HG02678 (cell line): Measurements from ENCODE around the gene PPP4C.

Experiments
- ATAC-seq: cut with Tn5 transposase; IDR thresholded peaks from one replicate; pipeline ENCODE4 v1.9.1; 2021; ENCODE audit warnings: mild to moderate bottlenecking, moderate library complexity; ENCODE audit not compliant: unreplicated experiment

Gene PPP4C

DNA sequence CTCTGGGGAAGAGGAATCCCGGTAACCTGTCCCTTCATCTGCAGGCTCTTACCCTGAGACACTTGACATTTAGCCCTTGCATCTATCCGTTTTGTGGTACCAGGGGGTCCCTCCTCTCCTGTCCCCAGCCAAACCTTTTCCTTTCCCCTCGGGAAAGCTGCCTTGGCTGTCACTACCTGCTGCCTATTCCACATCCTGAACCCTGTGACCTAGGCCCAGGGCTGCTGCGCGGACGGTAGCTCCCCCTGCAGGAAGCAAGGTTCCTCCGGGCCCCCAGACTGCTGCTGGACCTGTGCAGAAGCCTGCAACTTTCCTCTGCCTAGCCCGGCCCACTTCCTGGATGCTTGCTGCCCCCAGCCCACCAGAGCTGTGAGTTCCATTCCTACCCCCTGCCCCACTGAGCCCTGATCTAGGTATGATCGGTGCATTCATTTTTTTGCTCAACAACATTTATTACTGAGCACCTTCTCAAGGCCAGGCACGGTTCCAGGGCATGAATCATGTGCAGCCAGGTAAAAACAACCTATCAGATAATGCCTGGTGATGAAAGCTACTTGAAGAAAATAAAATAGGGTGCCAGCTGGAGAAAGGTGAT is 20.7 kb upstream of the PPP4C start:
- no peak for ATAC-seq

DNA sequence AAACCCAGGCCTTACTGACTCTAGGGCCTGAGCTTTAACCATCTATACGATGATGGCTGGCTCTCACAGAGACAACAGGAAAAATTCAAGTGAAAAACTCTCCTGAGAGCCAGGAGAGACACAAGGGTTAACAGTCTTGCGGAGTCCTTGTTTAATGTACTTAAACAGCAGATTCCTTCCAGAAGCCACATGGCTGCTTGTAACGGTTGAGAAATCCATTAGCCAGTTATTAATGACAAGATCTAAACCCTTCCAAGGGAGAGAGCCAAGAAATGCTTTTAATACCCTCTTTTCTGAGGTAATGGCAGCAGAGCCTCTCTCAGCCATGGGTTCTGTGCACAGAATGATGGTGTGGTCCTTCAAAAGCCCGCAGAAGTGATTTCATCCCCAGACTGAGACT is 15.4 kb upstream of the PPP4C start:
- no peak for ATAC-seq

DNA sequence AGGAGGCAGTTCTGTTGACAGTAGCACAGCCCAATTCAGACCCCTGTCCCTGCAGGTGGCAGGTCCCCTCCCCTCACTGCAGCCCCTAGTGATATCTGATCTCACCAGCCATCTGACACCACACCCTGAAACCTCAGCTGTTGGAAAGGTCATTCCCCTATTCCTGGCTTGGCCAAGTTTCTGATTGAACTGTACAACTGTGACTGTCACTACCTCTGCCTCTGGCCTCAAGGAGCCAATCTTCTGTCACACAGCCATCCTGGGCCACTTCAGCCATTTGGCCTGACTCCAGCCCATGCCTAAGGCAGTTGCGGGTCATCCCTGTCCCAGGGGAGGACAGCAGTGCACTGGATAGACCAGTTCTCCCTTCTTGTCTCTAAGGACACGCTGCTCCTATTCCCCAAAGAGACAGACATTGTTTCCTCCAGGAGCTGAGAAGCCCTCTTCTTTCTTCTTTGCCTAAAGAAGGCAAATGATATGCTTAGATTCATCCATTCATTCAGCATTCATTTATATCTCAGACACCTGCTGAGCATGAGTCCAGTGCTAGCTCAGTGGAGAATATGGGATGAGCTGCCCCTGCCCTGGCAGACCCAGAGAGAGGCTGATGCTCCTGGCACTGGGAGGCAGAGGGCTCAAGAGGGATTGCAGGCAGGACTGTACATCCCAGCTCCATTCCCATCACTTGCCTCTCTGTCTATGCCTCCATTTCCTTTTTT is 14.8 kb upstream of the PPP4C start:
- ATAC-seq: no peak

DNA sequence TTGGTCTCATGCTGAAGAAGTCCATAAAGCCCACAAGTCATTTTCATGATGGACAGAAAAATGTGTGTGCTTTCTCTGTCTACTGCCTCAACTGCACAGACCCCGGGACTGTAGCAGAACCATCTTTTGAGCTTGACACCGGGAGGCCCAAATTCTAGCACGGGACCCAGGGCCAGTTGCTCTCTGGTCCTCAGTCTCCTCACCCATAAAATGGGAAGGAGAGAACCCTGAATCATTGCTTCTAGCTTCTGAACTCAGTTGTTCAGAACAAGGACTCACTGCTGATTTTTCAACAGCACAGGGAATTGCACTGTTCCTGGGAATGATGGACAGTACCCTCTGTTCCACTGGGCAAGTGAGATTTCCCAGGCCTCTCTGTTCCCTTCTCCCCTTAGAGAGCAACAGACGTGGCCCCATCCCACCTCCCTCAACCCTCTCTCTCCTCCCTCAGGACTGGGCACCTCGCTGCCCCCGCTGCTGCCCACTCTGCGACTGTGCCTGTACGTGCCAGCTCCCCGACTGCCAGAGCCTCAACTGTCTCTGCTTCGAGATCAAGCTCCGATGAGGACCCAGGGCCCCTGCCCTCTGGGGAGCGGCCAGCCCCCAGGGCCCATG is 12.4 kb upstream of the PPP4C start:
- ATAC-seq: no peak

DNA sequence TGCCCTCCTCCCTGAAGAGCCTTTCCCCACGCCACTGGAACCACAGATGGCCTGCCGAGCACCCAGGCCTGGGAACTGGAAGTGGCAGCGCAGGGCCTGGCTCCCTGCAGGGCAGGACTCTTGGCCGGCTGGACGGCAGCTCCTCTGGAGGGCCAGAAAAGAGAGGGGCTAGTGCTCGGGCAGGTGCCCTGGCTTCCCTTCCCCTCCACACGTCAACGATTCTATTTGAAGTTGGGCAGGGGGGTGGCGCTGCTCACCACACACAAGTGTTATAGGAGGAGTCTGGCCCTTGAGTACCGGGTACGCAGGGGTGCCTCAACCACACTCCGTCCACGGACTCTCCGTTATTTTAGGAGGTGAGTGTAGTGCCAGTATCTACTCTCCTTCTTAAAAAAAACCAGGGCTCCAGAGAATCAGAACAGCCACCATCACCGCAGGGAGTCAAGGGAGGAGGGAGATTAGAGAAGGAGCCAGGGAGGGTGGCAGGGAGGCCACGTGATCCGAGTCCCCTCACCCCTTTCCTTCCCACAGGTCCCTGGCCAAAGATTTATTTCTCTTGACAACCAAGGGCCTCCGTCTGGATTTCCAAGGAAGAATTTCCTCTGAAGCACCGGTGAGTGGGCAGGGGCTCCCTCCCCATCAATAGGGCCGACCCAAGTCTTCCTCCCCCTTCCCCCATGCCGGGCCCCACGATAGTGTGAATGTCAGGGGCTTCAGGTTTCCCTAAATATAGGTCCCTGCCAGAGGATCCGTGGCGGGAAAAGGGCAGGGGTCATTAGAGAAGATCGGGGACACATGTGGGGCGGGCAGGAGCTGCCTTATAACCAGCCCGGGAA is 11.7 kb upstream of the PPP4C start:
- ATAC-seq: no peak

DNA sequence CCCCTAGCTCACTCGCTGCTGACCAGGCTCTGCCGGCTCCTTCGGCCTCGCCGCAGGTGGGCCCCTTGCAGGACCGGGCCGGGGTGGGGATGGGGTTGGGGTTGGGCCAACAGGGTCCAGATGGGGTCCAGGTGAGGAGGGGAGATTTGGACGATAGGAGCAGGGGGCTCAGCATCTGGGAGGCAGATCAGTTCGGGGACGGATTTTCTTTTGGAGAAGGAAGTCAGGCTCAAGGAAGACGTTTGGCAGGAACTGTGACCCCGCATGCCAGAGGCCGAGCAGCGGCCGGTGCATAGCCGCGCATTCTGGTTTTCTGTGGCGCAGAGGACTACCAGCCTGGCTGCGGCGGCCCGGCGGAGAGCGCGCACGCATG is 11.1 kb upstream of the PPP4C start:
- no peak for ATAC-seq

DNA sequence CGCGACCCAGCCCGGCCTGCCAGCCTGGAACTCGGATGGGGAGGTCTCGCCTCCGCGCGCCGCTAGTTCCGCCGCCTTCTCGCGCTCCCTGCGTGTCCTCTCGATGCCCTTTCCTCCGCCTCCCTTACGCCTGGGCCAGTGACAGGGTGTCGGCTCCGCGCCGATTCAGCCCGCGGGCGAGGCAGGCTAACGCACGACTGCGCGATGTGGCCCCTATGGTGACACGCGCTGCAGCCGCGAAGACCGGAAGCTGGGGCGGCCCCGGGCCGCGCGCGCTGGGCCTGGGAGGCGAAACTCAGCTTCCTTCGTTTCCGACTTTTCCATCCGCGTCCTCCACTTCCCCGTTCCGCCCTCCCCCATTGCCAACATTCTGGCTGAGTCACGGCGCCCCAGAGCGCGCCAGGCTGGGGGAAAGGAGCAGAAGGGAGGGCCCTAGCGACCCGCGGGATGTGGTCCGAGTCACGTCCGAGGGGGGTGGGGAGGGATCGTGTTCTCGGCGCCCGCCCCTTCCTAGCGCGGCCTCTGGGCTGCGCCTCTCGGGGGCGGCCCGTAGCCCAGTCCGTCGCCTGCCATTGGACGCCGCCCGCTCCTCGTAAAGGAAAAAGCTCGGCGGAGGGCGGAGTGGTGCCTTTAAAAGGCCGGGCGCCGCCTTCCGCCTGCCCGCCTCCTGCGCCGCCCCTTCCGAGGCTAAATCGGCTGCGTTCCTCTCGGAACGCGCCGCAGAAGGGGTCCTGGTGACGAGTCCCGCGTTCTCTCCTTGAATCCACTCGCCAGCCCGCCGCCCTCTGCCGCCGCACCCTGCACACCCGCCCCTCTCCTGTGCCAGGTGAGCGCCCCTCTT is 10.5 kb upstream of the PPP4C start, which contains the start of gene ALDOA:
Gene ALDOA, plus strand, starts transcription at position 659 of the 841 bp plus-strand sequence. CDS start 1,138 bp downstream, outside the sequence.
- peak; percentile 86 for ATAC-seq

DNA sequence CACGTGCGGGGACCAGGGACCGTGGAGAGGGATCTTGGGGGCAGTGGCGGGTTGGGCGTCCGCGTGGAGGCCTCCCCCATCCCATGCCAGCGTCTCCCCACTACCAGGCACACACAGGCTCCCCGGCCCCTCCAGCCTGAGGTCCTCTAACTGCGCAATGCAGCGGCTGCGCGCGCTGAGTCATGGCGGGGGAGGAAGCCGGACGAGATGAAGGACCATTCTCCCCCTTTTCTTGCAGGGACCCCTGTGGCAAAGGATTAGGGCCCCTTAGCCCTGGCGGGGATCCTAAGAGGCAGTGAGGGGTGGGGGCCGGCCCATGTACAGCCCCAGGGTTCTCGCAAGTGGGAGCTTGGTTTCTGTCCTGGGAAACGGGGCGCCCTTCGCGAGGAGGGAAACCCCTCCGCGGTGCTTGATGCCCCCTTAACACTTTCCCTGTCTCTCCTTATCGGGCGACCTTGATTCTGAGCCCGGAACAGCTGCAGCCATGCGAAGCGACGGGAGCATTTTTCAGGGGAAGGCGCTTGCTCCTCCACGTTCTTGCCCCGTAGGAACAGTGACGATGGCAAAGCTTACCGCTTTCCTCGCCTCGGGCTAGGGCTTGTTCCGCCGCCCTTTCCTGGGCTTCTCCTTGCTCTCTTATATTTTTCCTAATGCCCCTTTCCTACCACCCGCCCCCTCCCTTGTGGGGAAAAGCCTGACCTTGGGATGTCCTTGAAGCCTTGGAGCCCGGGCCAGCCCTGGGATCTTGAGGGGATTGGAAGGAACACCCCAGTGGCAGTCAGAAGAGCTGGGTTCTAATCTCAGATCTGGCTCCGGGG is 9.6 kb upstream of the PPP4C start:
- no peak for ATAC-seq

DNA sequence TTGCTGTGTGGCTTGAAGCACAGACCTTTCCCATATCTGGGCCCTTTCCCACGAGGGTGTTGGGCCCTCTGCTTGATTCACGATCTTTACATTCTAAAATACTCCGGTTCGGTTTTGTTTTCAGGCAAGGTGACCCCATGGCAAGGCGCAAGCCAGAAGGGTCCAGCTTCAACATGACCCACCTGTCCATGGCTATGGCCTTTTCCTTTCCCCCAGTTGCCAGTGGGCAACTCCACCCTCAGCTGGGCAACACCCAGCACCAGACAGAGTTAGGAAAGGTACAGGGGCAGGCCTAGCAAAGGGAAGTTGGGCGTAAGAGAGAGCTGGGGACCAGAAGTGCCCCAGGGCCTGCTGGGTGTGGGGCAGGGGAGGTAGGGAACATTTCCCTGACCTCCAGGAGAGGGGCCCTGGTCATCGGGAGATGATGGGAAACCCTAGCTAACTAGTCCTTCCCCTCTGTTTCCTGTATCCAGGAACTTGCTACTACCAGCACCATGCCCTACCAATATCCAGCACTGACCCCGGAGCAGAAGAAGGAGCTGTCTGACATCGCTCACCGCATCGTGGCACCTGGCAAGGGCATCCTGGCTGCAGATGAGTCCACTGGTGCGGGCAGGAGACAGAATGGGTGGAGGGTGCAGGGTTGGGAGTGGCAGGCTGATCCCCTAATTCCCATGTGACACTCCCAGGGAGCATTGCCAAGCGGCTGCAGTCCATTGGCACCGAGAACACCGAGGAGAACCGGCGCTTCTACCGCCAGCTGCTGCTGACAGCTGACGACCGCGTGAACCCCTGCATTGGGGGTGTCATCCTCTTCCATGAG is 8.8 kb upstream of the PPP4C start:
- no peak for ATAC-seq

DNA sequence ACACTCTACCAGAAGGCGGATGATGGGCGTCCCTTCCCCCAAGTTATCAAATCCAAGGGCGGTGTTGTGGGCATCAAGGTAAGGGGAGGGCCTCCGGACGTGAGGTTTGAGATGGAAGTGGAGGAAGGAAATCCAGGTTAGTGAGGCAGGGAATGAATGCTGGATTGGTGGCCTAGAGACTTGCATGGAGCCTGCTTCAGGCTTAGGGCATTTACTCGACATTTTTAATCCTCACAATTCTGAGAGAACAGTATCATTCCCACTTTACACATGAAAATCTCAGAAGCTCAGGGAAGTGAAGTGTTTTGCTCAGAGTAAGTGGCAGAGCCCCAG is 8.2 kb upstream of the PPP4C start:
- ATAC-seq: no peak

DNA sequence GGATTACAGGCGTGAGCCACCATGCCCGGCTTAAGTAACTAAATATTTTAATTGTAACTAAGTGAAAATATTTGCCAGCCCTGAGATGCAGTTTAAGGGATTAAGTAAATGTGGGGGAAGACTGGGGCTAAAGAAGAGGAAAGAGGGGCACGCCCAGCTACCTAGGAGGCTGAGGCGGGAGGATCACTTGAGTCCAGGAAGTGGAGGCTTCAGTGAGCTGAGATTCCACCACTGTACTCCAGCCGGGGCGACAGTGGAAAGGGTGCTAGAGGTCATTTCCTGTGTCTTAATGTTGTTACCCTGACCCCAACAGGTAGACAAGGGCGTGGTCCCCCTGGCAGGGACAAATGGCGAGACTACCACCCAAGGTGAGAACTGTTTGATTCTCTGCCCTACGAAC is 7.5 kb upstream of the PPP4C start:
- ATAC-seq: no peak

DNA sequence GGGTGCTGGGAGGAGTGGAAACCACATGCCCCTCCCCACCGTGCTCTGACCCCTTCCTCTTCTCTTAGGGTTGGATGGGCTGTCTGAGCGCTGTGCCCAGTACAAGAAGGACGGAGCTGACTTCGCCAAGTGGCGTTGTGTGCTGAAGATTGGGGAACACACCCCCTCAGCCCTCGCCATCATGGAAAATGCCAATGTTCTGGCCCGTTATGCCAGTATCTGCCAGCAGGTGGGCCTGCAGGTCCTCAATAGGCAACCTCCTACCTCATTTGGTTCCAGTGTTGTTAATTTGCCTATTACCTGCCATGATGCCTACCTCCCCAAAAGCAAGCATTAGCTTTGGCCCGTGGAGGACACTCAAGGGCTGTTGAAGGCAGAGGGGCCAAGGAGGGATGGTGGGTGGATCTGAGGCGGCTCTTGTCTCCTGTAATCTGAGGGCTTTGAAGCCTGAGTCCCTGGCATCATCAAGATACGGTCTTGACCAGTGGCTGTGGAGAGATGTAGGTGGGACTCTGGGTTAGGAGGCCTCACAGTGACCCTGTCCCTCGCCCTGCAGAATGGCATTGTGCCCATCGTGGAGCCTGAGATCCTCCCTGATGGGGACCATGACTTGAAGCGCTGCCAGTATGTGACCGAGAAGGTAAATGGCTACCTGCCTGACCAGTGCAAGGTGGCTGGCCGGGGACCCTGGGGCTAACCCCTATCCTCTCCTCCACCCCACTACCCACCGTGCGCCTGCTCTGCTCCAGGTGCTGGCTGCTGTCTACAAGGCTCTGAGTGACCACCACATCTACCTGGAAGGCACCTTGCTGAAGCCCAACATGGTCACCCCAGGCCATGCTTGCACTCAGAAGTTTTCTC is 6.8 kb upstream of the PPP4C start:
- no peak for ATAC-seq

DNA sequence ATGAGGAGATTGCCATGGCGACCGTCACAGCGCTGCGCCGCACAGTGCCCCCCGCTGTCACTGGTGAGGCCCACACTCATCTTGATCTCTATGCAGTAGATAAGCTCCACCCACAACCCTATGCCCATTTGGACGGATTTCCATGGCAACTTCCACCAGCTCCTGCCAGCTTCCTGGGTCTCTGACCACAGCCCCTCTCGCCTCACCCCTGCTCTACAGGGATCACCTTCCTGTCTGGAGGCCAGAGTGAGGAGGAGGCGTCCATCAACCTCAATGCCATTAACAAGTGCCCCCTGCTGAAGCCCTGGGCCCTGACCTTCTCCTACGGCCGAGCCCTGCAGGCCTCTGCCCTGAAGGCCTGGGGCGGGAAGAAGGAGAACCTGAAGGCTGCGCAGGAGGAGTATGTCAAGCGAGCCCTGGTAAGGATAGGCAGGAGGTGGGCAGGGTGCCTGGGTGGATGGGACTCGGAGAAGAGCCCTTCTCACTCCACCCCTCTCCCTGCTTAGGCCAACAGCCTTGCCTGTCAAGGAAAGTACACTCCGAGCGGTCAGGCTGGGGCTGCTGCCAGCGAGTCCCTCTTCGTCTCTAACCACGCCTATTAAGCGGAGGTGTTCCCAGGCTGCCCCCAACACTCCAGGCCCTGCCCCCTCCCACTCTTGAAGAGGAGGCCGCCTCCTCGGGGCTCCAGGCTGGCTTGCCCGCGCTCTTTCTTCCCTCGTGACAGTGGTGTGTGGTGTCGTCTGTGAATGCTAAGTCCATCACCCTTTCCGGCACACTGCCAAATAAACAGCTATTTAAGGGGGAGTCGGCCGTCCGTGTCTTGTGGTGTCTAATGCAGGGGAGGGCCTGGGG is 6.0 kb upstream of the PPP4C start:
- no peak for ATAC-seq

DNA sequence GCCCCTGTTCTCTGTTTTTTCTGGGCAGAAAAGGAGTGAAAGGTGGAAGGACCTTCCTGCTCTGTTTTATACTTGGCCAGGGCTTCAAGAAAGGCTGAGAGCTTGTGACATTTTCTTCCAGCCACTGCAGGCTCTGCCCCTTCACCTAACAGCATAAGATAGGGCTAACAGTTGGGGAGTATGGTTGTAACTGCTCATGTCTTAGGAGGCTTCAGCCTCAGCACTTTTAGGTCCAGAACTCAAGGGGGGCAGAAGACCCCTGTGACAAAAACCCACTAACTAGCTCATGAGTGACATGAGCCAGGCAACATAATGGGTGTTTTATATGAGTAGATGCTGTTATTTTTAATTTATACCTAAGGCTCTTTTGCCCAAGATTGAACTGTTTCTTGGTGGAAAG is 5.3 kb upstream of the PPP4C start:
- no peak for ATAC-seq

DNA sequence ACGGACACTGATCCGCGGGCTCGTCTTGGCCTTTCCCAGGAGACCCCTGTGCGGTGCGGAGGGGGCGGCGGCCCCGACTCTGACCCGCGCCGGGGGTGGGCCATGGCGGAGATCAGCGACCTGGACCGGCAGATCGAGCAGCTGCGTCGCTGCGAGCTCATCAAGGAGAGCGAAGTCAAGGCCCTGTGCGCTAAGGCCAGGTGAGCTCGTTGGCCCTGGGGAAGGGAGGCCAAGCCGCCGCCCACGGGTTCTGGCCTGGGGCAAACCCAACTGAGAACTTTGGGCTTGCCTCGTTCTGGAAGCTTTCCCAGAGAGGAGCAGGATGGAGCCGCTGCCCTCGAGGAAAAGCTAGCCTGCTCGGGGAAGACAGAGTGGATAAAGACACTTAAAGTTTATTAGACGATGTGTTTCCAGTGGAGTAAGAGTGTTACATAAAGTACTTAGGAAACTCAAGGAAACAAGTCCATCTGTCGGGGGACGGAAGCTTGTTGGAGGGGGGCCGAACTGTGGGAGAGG is 540 bp downstream of the PPP4C start:
- ATAC-seq: peak; percentile 29

DNA sequence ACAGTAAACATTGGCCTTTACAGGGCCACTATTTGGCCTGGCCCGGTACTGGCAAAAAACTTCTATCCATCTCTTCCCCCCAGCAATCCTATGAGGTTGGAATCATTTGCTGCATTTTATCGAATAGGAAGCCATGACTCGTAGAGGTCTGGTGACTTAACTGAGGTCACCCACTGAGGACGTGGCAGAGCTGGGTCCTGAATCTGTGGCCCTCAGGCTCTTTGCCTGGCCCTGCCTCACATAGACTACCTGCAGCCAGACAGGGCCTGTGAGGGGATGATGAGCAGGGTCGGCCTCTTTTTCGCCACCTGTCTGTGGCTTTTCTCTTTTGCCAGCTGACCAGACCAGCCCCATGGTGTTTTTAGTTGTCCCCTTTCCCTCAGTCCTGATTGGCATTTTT is 1.9 kb downstream of the PPP4C start:
- ATAC-seq: no peak

DNA sequence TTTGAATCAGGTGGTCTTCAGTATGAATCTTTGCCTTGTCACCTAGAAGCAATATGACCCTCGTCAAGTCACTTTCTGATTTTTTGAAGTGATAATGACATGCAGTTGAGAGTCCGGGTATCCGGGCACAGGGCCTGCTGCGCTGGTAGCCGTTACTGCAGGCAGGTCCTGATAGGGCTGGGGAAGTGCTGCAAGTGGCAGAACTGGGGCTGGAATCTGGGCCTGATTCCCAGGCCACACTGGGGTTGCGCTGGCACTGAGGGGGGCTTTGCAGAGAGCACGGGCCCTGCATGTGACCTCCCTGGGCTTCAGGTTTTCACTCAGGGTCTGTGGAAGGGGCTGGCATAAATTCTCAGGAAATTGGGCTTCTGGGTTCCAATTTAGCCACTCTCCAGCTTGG is 3.0 kb downstream of the PPP4C start:
- no peak for ATAC-seq
